ENCODE results near the gene ITSN1. TPM values are rescaled to one million over a fixed set of nuclear protein-coding genes. Genes with fewer than 3 reads are reported as not detected.

The ITSN1 gene
- total RNA-seq, 1 donor, result 57.0 TPM

- no peak overlapping the region for H3K4me3 ChIP-seq (ENCODE audit: low read depth, low read length)
- no peak for TF ChIP-seq CTCF (IDR thresholded peaks at IDR 0.05; ENCODE audit: insufficient read depth, low read depth, low read length)
- DNase-seq (ENCODE audit: low read depth), result no peak
These were observed 56.0 kb downstream of the ITSN1 start for GRCh38 chr21:33698087-33698860.

GRCh38 chr21:33699277-33699676 is 57.0 kb downstream of the ITSN1 start:
- no peak for DNase-seq (ENCODE audit: low read depth)
- no peak for TF ChIP-seq CTCF (IDR thresholded peaks at IDR 0.05; ENCODE audit: insufficient read depth, low read depth, low read length)
- no peak overlapping the region for H3K4me3 ChIP-seq (ENCODE audit: low read depth, low read length)

- DNase-seq (ENCODE audit: low read depth), result no peak
- no peak overlapping the region for H3K4me3 ChIP-seq (ENCODE audit: low read depth, low read length)
- TF ChIP-seq CTCF (IDR thresholded peaks at IDR 0.05; ENCODE audit: insufficient read depth, low read depth, low read length), result no peak
These were observed 58.2 kb downstream of the ITSN1 start for GRCh38 chr21:33700491-33700890.

GRCh38 chr21:33703750-33704606 is 61.7 kb downstream of the ITSN1 start:
- H3K4me3 ChIP-seq (ENCODE audit: low read depth, low read length), result peak overlapping the region; percentile 20
- DNase-seq (ENCODE audit: low read depth), result peak; percentile 36
- no peak for TF ChIP-seq CTCF (IDR thresholded peaks at IDR 0.05; ENCODE audit: insufficient read depth, low read depth, low read length)

- no peak for DNase-seq (ENCODE audit: low read depth)
These were observed 65.5 kb downstream of the ITSN1 start for GRCh38 chr21:33707846-33708245.

GRCh38 chr21:33708874-33709273 is 66.6 kb downstream of the ITSN1 start:
- DNase-seq (ENCODE audit: low read depth), result no peak
- no peak overlapping the region for H3K4me3 ChIP-seq (ENCODE audit: low read depth, low read length)
- TF ChIP-seq CTCF (IDR thresholded peaks at IDR 0.05; ENCODE audit: insufficient read depth, low read depth, low read length), result no peak

More at GRCh38 chr21:33707846-33708245, 65.5 kb downstream of the ITSN1 start:
- no peak for TF ChIP-seq CTCF (IDR thresholded peaks at IDR 0.05; ENCODE audit: insufficient read depth, low read depth, low read length)
- H3K4me3 ChIP-seq (ENCODE audit: low read depth, low read length), result no peak overlapping the region
